K562 (cell line): Measurements from ENCODE around the gene RHOT1. TPM values are rescaled to one million over a fixed set of nuclear protein-coding genes. Genes with fewer than 3 reads are reported as not detected.
A peak's percentile ranks its signal among the peaks of the same experiment; 100 is the strongest.

Source experiments
- MYC ChIP-seq, 2 experiments: fragments of 250-450 bp in 1 of 2; sonication (Bioruptor Pico) in 1 of 2; IDR thresholded peaks; 2 replicates each; pipeline versions ENCODE4 v1.5.1 to v1.6.1; 2012 to 2021; ENCODE audit warnings: low read depth in 2 of 2, borderline replicate concordance in 1 of 2, improper control_type of control experiment in 1 of 2, low read length in 1 of 2, mild to moderate bottlenecking in 1 of 2, moderate library complexity in 1 of 2
- NCOA4 ChIP-seq: fragments of 450-650 bp; IDR thresholded peaks from 2 replicates; pipeline ENCODE4 v1.6.1; 2018; ENCODE audit warnings: mild to moderate bottlenecking; ENCODE audit not compliant: partially characterized antibody
- RNF2 ChIP-seq: sonication (generic); IDR thresholded peaks from 2 replicates; pipeline ENCODE4 v1.6.1; 2016
- TARDBP ChIP-seq: fragments of 450-650 bp; IDR thresholded peaks from 2 replicates; pipeline ENCODE4 v1.6.1; 2016
- polyA plus RNA-seq, 8 experiments: library from polyadenylated mRNA; depleted of rRNA in 4 of 8; stranded (reverse) in 5 of 8; unstranded in 3 of 8; fragments of >200 nt; fragmentation: Nextera tagmentation in 2 of 8; fragmentation: Illumina TruSeq in 1 of 8; extraction: Ambion mirVana in 2 of 8; extraction: Trizol in 1 of 8; gene quantifications; 2 replicates each; pipeline versions ENCODE4 v1.2.1 to v1.2.3, GENCODE V29; 2011 to 2014; ENCODE audit warnings: inconsistent platforms in 1 of 8, missing spikeins in 1 of 8
- total RNA-seq, 7 experiments: library from RNA; depleted of rRNA in 6 of 7; stranded (reverse); fragments of >200 nt in 6 of 7; fragmentation: Illumina TruSeq in 2 of 7; extraction: Trizol in 2 of 7; gene quantifications; 2 replicates each; pipeline versions ENCODE4 v1.2.1 to v1.2.3, GENCODE V29; 2011 to 2021; ENCODE audit warnings: low replicate concordance in 1 of 7
- TF ChIP-seq, protein P1 (sequence below): fragments of 450-650 bp; IDR thresholded peaks from 2 replicates; pipeline ENCODE4 v1.7.1; 2018; ENCODE audit warnings: mild to moderate bottlenecking, low read depth; ENCODE audit not compliant: partially characterized antibody
- TF ChIP-seq, protein P2 (sequence below): fragments of 250-450 bp; sonication (Bioruptor Pico); IDR thresholded peaks from 2 replicates; pipeline ENCODE4 v1.8.0; 2022; ENCODE audit warnings: inconsistent platforms
- TF ChIP-seq, protein P3 (sequence below): fragments of 200-800 bp; sonication (Bioruptor generic); IDR thresholded peaks from 2 replicates; pipeline ENCODE4 v1.6.1; 2016; ENCODE audit warnings: missing genetic modification characterization, missing compliant biosample characterization
- TF ChIP-seq, protein P4 (sequence below), 3 experiments: fragments of 200-800 bp in 1 of 3; sonication (Bioruptor generic) in 1 of 3; sonication (generic) in 1 of 3; formaldehyde crosslinking in 1 of 3; IDR thresholded peaks; 2 replicates each; pipeline versions ENCODE4 v1.6.1 to v1.8.0; 2016 to 2022; ENCODE audit warnings: mild to moderate bottlenecking in 2 of 3, missing compliant biosample characterization in 2 of 3, missing genetic modification characterization in 2 of 3, missing genetic modification reagents in 1 of 3

Gene RHOT1
- total and polyA plus RNA-seq, 9 of the 15 experiments (the other 6 are each of a cell fraction or from before 2014, with no cell fraction given): 23.0 to 101 (median 32.2) TPM

DNA sequence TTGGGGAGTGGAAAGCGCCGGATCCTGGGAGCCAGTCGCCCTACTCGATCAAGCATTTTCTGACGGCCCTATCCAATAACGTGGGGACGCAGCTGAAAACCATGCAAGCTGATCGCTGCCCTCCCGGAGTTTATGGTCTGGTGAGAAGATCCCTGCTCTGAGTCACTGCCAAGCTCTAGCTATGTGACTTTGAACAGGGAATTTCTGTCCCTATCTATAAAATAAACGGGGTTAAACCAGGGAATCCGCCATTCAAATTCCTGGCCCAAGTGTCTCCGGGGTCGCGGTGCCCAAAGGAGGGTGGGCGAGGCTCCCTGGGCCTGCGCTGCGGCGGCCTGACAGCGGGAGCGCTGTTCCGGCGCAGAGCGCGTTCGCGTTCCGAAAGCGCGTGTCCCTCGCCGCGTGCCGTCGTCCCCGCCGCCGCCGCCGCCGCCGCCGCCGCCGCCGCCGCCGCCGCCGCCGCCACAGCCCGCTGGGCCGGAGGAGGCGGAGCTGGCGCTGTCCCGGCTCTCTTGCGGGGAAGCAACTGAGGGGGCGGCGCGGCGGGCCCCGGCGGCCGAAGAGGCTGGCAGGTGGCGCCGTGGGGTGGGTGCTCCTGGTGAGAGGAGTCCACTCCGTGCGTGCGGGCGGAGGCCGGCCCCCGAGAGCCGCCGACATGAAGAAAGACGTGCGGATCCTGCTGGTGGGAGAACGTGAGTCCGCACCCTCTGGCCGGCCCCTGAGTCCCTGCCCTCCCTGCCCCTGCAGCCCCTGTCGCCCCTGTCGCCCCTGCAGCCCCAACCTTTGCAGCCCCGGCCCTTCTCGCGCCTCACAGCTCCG, at the start of gene RHOT1 (continued):
- TF ChIP-seq, protein P1, sequence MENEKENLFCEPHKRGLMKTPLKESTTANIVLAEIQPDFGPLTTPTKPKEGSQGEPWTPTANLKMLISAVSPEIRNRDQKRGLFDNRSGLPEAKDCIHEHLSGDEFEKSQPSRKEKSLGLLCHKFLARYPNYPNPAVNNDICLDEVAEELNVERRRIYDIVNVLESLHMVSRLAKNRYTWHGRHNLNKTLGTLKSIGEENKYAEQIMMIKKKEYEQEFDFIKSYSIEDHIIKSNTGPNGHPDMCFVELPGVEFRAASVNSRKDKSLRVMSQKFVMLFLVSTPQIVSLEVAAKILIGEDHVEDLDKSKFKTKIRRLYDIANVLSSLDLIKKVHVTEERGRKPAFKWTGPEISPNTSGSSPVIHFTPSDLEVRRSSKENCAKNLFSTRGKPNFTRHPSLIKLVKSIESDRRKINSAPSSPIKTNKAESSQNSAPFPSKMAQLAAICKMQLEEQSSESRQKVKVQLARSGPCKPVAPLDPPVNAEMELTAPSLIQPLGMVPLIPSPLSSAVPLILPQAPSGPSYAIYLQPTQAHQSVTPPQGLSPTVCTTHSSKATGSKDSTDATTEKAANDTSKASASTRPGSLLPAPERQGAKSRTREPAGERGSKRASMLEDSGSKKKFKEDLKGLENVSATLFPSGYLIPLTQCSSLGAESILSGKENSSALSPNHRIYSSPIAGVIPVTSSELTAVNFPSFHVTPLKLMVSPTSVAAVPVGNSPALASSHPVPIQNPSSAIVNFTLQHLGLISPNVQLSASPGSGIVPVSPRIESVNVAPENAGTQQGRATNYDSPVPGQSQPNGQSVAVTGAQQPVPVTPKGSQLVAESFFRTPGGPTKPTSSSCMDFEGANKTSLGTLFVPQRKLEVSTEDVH: no peak
- TF ChIP-seq TARDBP: no peak
- no peak for TF ChIP-seq NCOA4
- peak; percentile 44; the same call in 1 of the 2 replicates for TF ChIP-seq MYC (IDR thresholded peaks at IDR 0.05; ENCODE audit: low read depth, low read length)
- no peak for TF ChIP-seq MYC (CRISPR knock-in tag; IDR thresholded peaks at IDR 0.05; ENCODE audit: borderline replicate concordance, low read depth)
- TF ChIP-seq, protein P2, sequence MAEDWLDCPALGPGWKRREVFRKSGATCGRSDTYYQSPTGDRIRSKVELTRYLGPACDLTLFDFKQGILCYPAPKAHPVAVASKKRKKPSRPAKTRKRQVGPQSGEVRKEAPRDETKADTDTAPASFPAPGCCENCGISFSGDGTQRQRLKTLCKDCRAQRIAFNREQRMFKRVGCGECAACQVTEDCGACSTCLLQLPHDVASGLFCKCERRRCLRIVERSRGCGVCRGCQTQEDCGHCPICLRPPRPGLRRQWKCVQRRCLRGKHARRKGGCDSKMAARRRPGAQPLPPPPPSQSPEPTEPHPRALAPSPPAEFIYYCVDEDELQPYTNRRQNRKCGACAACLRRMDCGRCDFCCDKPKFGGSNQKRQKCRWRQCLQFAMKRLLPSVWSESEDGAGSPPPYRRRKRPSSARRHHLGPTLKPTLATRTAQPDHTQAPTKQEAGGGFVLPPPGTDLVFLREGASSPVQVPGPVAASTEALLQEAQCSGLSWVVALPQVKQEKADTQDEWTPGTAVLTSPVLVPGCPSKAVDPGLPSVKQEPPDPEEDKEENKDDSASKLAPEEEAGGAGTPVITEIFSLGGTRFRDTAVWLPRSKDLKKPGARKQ: no peak
- TF ChIP-seq, protein P3, sequence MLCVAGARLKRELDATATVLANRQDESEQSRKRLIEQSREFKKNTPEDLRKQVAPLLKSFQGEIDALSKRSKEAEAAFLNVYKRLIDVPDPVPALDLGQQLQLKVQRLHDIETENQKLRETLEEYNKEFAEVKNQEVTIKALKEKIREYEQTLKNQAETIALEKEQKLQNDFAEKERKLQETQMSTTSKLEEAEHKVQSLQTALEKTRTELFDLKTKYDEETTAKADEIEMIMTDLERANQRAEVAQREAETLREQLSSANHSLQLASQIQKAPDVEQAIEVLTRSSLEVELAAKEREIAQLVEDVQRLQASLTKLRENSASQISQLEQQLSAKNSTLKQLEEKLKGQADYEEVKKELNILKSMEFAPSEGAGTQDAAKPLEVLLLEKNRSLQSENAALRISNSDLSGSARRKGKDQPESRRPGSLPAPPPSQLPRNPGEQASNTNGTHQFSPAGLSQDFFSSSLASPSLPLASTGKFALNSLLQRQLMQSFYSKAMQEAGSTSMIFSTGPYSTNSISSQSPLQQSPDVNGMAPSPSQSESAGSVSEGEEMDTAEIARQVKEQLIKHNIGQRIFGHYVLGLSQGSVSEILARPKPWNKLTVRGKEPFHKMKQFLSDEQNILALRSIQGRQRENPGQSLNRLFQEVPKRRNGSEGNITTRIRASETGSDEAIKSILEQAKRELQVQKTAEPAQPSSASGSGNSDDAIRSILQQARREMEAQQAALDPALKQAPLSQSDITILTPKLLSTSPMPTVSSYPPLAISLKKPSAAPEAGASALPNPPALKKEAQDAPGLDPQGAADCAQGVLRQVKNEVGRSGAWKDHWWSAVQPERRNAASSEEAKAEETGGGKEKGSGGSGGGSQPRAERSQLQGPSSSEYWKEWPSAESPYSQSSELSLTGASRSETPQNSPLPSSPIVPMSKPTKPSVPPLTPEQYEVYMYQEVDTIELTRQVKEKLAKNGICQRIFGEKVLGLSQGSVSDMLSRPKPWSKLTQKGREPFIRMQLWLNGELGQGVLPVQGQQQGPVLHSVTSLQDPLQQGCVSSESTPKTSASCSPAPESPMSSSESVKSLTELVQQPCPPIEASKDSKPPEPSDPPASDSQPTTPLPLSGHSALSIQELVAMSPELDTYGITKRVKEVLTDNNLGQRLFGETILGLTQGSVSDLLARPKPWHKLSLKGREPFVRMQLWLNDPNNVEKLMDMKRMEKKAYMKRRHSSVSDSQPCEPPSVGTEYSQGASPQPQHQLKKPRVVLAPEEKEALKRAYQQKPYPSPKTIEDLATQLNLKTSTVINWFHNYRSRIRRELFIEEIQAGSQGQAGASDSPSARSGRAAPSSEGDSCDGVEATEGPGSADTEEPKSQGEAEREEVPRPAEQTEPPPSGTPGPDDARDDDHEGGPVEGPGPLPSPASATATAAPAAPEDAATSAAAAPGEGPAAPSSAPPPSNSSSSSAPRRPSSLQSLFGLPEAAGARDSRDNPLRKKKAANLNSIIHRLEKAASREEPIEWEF: no peak
- no peak for TF ChIP-seq RNF2
- TF ChIP-seq, protein P4, sequence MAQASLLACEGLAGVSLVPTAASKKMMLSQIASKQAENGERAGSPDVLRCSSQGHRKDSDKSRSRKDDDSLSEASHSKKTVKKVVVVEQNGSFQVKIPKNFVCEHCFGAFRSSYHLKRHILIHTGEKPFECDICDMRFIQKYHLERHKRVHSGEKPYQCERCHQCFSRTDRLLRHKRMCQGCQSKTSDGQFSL (CRISPR knock-in tag; IDR thresholded peaks at IDR 0.05): no peak
- TF ChIP-seq, protein P4 (tag; IDR thresholded peaks at IDR 0.05): no peak
